ENCODE measurements around the gene FHIT.

The FHIT gene

DNA sequence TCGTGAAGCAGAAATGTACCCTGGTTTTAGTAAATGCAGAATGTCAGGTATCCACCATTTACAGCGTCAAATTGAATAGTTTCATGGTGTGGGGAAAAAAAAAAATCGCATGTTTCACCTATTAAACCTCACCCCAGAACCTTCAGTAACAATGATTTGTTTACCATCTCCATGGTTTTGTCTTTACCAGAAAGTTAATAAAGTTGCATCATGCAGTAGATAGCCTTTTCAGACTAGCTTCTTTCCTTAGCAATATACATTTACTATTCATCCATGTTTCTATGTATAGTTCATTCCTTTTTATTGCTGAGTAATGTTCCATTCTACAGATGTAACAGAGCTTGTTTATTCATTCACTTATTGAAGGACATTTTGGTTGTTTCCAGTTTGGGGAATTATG, 1066.1 kb downstream of the FHIT start:
- no peak for DNase-seq

DNA sequence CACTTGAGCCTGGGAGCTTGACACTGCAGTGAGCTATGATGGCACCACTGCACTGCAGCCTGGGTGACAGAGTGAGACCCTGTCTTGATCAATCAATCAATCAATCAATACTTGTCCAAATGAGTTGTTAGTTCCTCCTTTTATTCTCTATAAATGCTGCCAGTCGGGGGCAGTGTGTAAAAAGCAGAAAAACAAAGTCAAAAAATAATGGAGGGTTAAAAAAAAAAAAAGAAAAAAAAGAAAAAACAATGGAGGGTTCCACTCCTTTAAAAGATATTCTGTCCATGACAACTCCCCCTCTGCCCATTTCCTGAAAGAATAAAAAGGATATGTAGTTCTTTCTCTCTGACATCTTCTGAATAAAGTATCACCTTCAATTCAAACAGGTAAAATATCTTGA, 1068.6 kb downstream of the FHIT start:
- DNase-seq, result no peak

DNA sequence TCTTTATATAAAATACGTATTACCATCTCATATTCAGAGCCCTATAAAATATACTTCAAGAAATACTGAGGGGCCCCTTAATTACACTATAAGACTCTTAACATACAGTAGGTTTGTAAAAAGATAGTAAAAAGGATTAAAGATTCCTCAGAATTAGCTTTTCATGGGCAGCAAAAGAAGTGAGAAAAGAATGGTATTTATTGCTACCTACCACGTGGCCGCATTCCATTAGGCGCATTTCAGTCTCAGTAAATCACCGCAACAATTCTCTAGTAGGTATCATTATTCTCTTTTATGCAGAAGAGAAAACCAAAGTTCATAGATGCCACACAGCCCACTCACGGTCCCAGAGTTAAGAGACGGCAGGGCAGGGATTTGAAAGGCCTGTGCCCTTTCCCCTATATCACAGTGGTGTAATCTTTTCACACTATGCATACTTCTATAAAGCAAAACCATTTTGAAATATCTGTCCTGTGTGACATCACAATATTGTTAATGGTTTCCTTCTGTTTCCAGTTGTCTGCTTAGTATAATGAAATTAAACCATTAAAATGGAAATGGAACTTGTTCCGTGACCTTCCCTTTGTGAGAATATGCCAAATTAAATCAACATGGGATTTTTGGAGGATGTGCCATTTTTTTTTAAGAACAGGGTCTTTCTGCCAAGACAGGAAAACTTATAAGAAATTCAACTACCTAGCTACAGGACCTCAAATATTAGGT, 1072.2 kb downstream of the FHIT start:
- no peak for DNase-seq

DNA sequence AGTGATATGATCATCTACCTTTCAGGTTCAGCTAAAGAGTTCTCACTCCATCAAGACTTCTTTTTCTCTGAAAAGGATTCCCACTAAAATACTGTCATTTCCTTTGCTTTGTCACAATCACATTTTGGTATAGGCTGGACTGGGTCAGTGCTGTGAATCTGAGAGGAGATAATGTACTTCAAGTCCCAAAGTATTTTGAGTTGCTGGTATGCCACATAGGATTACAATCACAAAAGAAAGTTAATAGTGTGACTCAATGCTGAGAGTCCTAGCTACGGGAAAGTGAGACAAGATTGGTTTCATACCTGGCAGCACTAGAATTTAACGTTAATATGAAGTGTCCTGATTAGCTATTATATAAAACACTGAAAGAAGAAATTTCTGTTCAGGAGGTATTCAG, 1073.5 kb downstream of the FHIT start:
- no peak for DNase-seq

DNA sequence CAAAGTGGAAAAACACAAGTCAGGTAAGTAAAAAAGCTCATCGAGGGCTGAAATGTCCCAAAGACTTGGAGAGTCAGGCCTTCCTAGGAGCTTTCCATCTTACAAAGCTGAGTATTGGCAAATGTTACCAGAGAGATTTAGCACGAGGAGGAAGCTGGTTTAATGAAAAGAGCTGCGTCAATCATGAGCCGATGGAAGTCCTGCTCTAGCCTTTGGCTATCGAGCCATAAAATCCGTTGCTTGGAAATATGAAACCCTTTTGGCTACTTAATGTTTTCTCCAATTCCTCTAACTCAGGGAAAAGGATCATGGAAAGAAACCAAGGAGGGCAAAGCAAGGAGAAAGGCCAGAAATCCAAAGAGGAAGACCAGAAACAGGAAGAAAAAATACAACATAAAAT, 1074.6 kb downstream of the FHIT start:
- no peak for DNase-seq

DNA sequence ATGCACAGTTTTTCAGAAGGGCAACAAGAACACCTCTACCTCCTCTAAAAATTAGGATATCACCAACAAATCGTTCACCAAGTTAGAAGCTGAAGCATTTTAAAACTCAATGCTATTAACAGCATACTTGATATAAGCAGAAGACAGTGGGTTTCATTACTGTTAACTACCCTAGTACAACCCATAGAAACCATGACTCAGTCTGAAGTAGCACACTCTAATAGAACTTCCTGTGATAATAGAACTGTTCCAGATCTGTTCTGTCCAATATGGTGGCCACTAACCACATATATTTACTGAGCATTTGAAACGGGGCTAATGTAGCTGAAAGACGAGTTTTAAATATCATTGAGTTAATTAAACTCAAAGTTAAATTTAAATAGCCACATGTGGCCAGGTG, 1075.6 kb downstream of the FHIT start:
- DNase-seq, result no peak

DNA sequence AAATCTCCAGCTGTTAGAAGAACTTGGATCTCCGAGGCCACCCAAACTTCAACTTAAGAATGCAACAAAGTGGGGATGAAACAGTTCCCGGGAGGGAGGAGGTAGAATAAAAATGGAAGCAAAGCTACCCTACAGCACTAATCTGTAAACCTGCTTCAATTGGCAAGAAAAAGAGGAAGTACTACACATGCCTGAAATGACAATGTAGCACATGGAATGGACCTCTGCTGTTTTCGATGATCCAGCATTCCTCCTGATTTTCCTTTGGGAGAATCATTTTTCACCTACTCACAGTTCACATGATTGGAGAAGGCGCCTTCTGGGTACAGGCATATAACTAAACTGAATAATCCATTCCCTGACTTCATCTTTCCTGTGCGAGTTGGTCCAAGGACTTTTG, 1081.5 kb downstream of the FHIT start:
- no peak for DNase-seq

DNA sequence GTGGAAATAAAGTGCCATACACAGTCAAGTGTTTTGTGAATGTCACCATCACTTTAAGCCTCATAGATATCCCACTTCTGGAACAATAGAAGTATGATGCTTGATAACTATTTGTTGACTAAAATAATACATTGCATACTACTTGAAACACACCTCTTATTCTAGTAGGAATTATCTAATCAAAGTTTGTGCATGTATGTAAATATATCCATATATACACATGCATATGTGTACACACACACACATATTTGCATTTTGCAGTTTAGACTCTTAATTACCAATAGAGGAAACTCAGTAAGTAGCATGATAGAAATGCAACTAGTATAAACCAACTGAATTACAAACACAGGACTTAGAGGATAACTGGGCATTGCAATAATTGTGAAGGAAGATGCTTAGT, 1084.1 kb downstream of the FHIT start:
- DNase-seq, result no peak

DNA sequence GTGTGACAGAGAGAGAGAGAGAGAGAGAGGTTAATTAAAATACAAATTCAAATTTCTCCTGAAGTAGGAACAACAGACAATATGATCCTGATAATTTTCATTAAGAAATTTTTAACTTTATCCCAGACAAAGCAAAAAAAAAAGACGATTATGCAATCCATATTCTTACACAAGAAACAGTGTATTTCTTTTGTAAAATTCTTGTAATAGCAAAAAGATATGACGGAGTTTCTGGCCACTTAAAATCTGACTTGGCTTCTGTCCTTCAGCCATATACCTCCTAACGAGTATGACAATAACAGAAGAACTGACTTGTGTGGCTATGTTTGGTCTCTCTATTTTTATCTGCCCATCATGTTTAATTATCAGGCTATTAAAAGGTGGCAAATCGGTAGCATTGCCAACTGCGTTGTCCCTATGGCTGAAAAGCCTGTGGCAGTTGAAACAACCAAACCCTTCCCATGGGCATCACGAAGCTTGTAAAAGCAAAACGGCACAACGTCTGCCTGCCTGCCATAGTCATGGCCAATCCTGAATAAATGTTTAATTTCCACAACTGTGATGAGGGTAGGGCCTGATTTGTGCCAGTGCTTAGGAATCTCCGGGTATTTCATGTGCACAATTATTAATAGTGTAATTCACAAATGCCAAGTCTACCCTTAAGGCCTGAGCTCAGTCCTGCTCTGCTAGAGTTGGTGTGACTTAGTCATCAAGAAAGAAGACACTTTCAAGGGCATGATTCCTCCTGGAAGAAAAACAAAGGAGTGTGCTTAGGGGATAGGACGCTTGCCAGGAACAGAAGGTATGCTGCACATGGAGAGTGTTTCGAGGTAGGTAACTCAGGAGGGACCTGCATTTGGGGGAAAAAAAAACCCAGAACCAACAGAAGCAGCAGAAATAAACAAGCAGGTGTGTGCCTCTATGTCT, 1090.2 kb downstream of the FHIT start:
- DNase-seq, result no peak

DNA sequence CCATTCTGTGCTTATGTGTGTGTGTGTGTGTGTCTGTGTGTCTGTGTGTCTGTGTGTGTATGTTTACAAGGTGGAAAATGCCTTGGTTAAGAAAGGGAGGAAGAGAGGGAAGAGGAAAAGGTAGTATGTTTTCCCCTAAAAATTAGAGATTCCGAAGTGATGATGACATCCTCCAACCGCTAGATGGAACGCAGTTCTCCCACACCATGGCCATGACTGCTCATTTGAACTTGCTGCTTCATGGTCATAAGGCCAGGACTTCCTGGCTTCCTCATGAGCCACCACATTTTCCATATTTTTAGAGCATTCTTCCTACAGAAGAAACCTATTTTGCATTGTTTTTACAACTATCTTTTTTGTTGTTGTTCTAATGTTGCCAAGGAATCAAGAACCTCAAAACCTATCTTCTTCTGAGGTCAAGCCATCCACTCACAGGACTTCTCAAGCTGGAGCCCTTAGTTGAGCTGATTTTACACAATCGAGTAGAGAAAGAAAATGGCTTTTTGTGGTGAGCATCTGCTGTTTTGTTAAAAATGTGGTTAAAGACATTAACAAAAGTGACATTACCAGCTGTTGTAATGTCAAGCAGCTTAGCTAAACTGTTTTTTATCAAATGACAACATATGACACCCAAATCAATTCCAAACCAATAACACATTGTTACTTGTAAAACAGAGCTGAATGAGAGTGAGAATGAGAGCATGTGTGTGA, 1091.0 kb downstream of the FHIT start:
- DNase-seq, result no peak

DNA sequence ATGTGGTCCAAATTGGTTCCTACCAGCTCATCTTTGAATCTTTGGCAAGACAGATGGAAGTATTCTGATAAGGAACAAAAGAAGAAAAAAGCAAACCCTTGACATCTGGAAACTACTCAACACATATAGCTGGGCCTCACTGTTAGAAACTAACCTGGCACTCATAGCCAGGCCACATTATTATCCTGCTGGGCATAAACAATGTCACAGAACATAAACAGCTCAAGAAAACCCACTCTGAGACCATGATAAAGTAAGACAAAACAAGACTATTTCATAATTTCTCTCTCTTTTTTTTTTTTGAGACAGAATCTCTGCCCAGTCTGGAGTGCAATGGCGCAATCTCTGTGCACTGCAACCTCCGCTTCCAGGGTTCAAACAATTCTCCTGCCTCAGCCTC, 1093.2 kb downstream of the FHIT start:
- no peak for DNase-seq

DNA sequence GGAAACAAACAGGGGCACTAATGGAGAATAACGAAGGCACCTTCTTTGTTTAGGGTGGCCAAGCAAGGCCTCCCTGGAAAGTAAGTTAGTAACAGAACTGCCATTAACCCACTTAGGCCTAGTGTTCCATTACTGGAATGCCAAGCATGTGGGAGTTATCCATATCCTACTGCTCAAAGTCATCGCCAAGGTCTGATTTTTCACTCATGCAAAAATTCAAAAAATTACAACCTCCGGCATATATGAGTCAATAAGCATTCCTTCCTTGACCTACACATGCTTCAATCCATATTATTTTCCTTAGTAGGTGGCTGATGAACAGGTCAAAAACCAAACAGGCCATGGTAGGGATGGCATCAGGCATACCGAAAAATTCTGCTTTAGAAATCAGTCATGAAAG, 1097.2 kb downstream of the FHIT start:
- no peak for DNase-seq

DNA sequence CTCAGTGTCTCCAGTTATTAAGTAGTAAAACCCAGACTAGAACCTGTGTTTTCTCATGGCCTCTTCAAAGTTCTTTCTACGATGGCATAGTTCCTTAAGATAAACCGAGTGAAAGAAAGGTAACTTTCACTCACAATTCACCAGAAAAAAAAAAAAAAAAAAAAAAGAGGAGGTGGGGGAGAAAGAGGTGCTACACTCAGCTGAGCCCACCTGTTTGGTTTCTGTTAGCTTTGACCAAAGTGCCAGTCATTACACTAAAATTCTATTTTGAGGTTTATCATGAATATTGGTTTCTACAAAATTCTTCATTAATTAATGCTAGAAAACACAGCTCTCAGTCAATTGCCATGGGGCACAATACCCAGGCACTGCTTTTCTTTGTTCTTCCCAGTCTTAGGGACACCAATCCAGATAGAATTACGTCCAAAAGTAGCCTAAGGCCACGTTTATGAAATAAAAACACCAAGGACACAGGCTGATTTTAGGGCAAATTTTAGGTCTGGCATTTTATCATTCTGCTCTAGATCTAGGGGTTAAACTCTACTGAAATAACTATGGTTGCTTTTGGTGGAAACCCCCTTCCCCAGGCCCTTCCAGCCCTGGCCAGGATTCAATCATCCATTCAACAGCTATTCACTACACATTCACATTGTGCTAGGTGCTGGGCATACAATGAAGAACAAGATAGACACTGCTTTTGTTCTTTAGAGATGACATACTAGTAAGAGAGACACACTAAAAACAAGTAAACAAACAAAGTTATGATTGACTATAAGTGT, 1097.8 kb downstream of the FHIT start:
- no peak for DNase-seq

DNA sequence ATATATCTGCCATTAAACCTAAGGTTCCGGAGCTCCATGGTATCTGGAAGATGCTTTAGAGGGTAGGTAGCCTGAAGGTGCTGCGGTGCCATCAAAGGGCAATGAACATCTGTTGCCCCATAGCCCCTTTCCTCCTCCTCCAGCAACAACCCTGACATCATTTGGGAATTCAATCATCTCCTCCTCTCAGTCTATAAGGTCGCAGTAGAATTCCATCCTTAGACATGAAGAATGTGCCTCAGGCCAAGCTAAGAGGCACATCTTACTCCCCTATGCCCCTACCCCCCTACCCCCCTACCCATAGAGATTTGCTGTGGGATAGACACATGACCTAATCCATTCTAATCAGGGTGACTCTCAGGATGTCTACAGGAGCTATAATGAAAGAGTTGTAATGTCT, 1101.8 kb downstream of the FHIT start:
- DNase-seq, result no peak

DNA sequence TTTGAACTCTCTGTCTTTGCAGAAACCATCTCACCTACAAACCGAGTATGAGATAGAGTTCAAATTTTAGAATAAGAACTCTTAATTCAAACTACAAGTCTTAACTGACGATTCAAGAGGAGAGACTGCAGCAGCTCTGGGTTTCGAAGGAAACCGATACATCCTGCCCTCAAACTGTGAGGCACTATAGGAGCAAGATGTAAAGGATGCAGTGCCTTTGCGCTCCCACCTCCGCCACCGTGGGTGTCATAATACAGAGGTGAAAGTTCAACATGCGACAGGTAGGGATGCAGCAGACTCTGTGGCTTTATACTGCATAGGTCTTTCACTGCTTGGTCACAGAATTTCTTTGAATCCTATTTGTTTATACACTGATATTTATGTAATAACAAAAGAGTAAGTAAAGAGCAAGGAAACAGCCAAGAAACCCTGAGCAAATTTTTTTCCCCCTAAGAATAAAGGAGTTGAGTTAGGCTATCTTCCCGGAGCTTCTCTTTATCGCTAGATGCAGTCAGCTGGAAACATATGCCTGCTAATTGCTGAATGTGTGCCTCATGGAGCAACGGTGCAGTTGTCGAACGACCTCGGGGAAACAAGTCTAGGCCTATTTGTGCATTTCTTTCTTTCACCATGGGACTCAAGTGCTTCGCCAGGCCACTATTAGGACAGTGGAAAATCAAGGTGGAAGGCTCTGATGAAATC, 1103.9 kb downstream of the FHIT start:
- no peak for DNase-seq

DNA sequence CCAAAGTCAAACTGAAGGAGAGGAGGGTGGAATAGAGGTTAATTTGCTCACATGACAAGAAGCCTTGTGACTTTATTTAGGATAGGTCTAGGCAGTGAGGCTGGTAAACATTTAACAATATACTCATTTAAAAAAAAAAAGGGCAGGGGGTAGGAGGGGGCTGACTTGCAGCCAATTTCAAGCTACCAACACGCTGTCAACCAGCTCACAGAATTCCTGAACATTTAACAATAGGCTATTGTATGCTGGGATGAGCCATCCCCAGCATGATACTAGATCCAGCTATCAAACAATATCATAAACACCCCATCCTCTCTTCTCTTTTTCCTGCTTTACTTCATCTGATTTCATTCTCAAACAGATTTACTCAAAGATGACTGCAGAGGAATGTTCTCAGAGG, 1105.1 kb downstream of the FHIT start:
- DNase-seq, result no peak

DNA sequence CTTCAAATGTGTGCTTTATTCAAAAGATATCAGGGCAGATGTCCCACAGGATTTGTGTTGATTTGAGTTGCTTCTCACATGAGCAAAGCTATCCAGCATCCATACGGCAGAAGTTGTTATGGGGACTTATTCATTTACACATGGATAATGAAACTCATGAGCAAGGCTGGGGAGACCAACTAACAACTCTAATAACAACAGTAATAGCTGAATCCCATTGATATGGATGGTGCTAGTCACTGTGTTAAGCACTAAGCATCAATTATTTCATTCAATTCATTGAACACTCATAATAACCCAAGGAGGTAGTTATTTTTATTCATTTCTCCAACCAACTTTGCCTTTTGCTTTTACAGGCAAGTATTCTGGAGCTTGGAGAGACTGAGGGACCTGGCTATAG, 1107.2 kb downstream of the FHIT start:
- DNase-seq, result no peak

DNA sequence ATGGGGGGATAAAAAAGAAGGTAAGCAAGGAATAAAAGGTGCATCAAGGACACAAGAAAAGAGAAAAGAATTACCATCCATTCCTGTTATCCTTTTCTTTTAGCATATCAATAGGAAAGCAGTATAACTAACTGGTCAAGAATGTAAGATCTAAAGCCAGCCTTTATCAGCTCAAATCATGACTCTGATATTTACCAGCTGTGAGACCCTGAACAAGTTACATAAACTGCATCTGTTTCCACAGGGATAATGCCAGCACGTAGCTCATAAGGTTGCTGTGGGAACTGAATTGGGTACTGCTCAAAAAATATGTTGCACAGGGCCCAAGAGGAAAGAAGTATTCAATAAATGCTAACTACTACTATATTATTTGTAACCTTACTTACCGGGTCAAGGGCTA, 1109.2 kb downstream of the FHIT start:
- no peak for DNase-seq

DNA sequence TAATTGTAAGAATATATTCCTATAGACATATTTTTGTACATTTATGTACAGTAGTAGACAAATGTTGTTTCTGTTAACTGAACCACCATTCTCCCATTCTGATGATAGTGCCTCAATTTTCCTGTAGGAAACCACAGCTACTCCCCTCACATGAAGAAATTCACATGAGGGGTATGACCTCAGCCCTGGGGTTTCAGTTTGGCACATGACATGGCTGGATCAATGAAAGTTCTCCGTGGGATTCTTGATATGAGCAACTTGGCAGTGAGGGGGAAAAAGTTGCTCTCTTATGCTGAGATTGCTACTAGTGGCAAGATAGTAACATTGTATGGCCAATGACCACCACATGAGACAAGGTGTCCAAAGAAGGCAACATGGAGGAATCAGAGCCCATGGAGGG, 1111.1 kb downstream of the FHIT start:
- no peak for DNase-seq

DNA sequence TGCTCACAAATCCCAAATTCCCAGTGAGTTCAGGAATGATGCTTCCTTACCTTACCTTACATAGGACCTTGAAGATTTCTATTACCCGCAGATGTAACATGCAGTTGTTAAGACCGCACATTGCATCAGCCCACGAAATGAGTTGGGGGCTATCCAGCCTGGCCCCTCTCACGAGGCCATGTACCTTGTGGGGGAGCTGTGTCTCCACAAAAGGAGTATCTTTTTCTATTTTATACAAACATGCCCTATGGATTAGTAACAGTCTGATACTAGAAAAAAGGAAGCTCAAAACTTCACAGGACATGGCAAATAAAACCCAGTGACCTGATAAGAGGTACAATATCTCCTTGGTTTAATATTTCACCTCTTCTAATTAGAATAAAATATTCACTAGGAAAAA, 1114.7 kb downstream of the FHIT start:
- no peak for DNase-seq

DNA sequence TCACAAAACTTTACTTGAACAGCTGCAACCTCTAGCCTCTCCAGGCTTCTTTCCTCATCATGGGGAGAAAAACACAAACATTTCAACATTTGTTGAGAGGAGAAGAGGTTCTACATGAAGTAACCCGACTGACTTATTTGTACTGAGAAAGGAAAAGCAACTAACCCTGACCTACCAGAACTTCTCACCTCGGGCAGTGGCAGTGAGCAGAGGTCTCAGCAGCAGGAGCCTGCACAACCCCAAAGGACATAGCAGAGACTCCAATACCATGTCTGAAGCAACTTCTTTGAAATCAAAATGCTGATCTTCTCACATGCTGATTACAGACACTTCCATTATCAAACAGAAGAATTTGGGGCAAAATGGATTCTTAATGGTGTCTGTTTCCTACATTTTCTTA, 1115.8 kb downstream of the FHIT start:
- DNase-seq, result no peak

All from inflammatory macrophage treated with lipopolysaccharide for 4 hours (primary cell).